Caco-2 (cell line): Measurements from ENCODE around the gene FBLN1. TPM values are rescaled to one million over a fixed set of nuclear protein-coding genes. Genes with fewer than 3 reads are reported as not detected.

ENCODE experiments used
- BruUV-seq: library from RNA; stranded (reverse); fragments of 400-500 nt; replicated peaks from 2 replicates; lab custom pipeline; 2021; lab: Mats Ljungman, UMichigan
- CTCF ChIA-PET: fragments of 300-600 bp; sonication (Branson Sonifier 250); formaldehyde crosslinking; loops from one replicate; lab custom pipeline; 2022; ENCODE audit warnings: antibody characterized with exemption; lab: Charles Lee
- POLR2A ChIA-PET: fragments of 300-600 bp; sonication (Branson Sonifier 250); formaldehyde crosslinking; loops from one replicate; lab custom pipeline; 2022; ENCODE audit warnings: antibody characterized with exemption; lab: Charles Lee
- DNase-seq, 2 experiments: peaks; one replicate each; pipeline versions ENCODE4 v3.0.0 to v3.0.0-alpha.2; 2020 to 2022
- H3K27me3 ChIP-seq: replicated peaks from 2 replicates; pipeline ENCODE4 v1.6.0; 2011; ENCODE audit warnings: low read length; ENCODE audit not compliant: control insufficient read depth, insufficient read depth
- H3K36me3 ChIP-seq: 2 replicates; pipeline ENCODE4 v1.5.1; 2011; ENCODE audit warnings: low read length; ENCODE audit not compliant: control insufficient read depth, insufficient read depth
- H3K4me1 ChIP-seq: fragments of 250-450 bp; sonication (Bioruptor Pico); 2 replicates; pipeline ENCODE4 v1.5.1; 2020; ENCODE audit warnings: mild to moderate bottlenecking
- H3K4me3 ChIP-seq: 2 replicates; pipeline ENCODE4 v1.5.1; 2011; ENCODE audit warnings: low read depth, mild to moderate bottlenecking, control low read depth, low read length
- H3K9me3 ChIP-seq: fragments of 250-450 bp; sonication (Bioruptor Pico); 2 replicates; pipeline ENCODE4 v1.5.1; 2020; ENCODE audit warnings: mild to moderate bottlenecking, moderate library complexity
- H3K27ac Mint-ChIP-seq: one replicate; pipeline ENCODE4 v1.8.0; 2022; ENCODE audit warnings: mixed read lengths; ENCODE audit not compliant: unreplicated experiment
- H3K27me3 Mint-ChIP-seq: one replicate; pipeline ENCODE4 v1.8.0; 2022; ENCODE audit warnings: mixed read lengths; ENCODE audit not compliant: insufficient read depth, unreplicated experiment
- H3K36me3 Mint-ChIP-seq: one replicate; pipeline ENCODE4 v1.8.0; 2022; ENCODE audit warnings: mild to moderate bottlenecking, mixed read lengths; ENCODE audit not compliant: insufficient read depth, unreplicated experiment
- H3K4me1 Mint-ChIP-seq: one replicate; pipeline ENCODE4 v1.8.0; 2022; ENCODE audit warnings: low read depth, mixed read lengths; ENCODE audit not compliant: unreplicated experiment
- H3K4me3 Mint-ChIP-seq: one replicate; pipeline ENCODE4 v1.8.0; 2022; ENCODE audit warnings: mild to moderate bottlenecking, moderate library complexity, mixed read lengths; ENCODE audit not compliant: unreplicated experiment
- H3K9me3 Mint-ChIP-seq: one replicate; pipeline ENCODE4 v1.8.0; 2022; ENCODE audit warnings: mixed read lengths; ENCODE audit not compliant: unreplicated experiment
- intact Hi-C: fragments of 100-400 bp; cut with micrococcal nuclease; formaldehyde crosslinking; loops from one replicate; pipeline ENCODE4 v1.10.0; 2022; ENCODE audit not compliant: unreplicated experiment
- total RNA-seq: library from RNA; stranded (reverse); gene quantifications from 2 replicates; pipeline ENCODE4 v1.2.3, GENCODE V29; 2022
- TF ChIP-seq, protein P1 (sequence below), 2 experiments: fragments of 200-600 bp in 1 of 2; IDR thresholded peaks; 1 replicate in 1 of 2; 2 replicates in 1 of 2; pipeline versions ENCODE4 v1.5.1 to v1.8.0; 2011 to 2022; ENCODE audit warnings: antibody characterized with exemption in 1 of 2, control low read depth in 1 of 2, inconsistent platforms in 1 of 2, low read depth in 1 of 2, low read length in 1 of 2, mild to moderate bottlenecking in 1 of 2, moderate library complexity in 1 of 2; ENCODE audit not compliant: insufficient read depth in 1 of 2, severe bottlenecking in 1 of 2, unreplicated experiment in 1 of 2

Gene FBLN1
- total RNA-seq, 1 experiment from 2014 or later, result 519 TPM

DNA sequence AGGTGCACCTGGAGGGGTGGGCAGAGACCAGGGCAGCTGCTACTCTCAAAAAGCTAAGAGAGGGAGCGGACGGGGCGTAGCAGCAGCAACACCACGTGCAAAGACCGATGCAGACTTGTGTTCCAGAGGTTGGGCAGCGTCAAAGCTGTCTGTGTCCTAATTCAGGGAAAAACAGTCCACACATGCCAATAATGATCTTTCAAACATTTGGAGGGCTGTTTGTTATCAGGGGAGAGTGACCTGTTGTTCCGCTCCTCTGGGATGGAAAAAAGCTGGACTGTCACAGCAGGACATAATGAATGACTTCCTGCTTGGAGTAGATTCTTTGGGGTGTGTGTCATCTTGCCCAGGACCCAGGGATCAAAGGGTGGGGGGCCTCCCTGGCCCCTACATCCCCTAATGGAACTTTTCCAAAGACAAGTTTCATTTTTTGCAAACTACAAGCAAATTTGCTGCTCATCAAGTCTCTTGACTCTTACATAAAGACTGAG is 6.2 kb upstream of the FBLN1 start:
- no peak overlapping the region for H3K4me3 ChIP-seq
- peaks cover 35% of the 10 kb centered on the region for H3K4me1 Mint-ChIP-seq
- intact Hi-C loops, result no loop called here
- no peaks in the 10 kb centered on the region for H3K27me3 Mint-ChIP-seq
- peaks cover 12% of the 10 kb centered on the region for H3K36me3 Mint-ChIP-seq
- peaks cover 7% of the 10 kb centered on the region for H3K9me3 ChIP-seq
- TF ChIP-seq, protein P1, sequence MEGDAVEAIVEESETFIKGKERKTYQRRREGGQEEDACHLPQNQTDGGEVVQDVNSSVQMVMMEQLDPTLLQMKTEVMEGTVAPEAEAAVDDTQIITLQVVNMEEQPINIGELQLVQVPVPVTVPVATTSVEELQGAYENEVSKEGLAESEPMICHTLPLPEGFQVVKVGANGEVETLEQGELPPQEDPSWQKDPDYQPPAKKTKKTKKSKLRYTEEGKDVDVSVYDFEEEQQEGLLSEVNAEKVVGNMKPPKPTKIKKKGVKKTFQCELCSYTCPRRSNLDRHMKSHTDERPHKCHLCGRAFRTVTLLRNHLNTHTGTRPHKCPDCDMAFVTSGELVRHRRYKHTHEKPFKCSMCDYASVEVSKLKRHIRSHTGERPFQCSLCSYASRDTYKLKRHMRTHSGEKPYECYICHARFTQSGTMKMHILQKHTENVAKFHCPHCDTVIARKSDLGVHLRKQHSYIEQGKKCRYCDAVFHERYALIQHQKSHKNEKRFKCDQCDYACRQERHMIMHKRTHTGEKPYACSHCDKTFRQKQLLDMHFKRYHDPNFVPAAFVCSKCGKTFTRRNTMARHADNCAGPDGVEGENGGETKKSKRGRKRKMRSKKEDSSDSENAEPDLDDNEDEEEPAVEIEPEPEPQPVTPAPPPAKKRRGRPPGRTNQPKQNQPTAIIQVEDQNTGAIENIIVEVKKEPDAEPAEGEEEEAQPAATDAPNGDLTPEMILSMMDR (IDR thresholded peaks at IDR 0.05; ENCODE audit: insufficient read depth in 1 of 2, low read depth in 1 of 2, low read length in 1 of 2, severe bottlenecking in 1 of 2, unreplicated experiment in 1 of 2), result no peak
- no TSS peak for BruUV-seq
- no peak overlapping the region for H3K4me3 Mint-ChIP-seq
- ChIA-PET POLR2A (no interaction called here), CTCF (interaction anchor here (0.6 to 0.7 kb wide), 2 partner anchors 22 to 54 kb away, joined by 3 to 6 read pairs; no protein-coding TSS in a partner anchor)
- H3K27ac Mint-ChIP-seq, result peak overlapping the region; percentile 15
- H3K27me3 ChIP-seq, result no peaks in the 10 kb centered on the region
- H3K4me1 ChIP-seq, result peaks cover 70% of the 10 kb centered on the region
- no peaks in the 10 kb centered on the region for H3K36me3 ChIP-seq
- peak; percentile 37 to 68 for DNase-seq
- H3K9me3 Mint-ChIP-seq, result peaks cover 12% of the 10 kb centered on the region

DNA sequence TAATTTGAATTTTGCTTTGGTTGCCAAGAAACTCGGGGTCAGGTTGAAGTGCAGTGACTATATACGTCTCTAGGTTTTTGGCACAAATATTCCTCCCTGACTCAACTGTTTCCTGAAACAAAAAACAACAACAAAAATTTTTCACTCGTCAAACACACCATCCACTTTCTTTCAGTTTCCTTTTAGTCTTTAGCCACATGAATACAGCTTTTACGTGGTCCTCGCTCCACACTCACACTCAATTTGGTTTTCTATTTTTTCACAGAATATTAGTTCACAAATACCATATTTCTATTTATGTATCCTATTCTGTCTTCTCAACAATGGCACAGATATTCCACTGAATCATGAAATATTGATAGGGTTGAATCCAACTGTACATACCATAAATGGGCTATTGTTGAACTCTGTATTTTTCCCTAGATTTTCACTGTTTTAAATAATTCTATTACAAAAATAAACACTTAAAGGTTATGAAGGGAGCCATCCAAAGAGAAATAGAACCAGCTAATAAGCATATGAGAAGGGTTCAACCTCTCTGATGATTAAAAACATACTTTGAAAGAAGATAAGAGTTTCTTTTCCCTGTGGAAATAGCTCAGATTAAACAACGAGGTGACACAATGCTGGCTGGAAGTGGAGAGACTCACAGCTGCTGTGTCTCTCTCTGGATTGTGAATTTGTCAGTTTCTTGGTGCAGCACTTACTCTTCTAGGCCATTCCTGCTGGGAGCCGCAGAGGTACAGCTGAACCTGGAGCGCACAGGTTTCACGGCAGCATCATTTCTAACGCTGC is 5.1 kb upstream of the FBLN1 start:
- no peak for DNase-seq
- Histone ChIP-seq H3K27me3 (no peaks in the 10 kb centered on the region), H3K36me3 (no peaks in the 10 kb centered on the region), H3K9me3 (peaks cover 7% of the 10 kb centered on the region), H3K4me1 (peaks cover 66% of the 10 kb centered on the region), H3K4me3 (no peak overlapping the region)
- ChIA-PET CTCF (interaction anchor here (0.6 kb wide), 1 partner anchor 23 kb away, joined by 3 read pairs; no protein-coding TSS in a partner anchor), POLR2A (interaction anchor here (0.6 kb wide), 1 partner anchor 108 kb away, joined by 3 read pairs; no protein-coding TSS in a partner anchor)
- Mint-ChIP-seq H3K27ac (no peak overlapping the region), H3K36me3 (peaks cover 19% of the 10 kb centered on the region), H3K4me3 (no peak overlapping the region), H3K4me1 (peaks cover 34% of the 10 kb centered on the region), H3K27me3 (no peaks in the 10 kb centered on the region), H3K9me3 (peaks cover 8% of the 10 kb centered on the region)
- TF ChIP-seq, protein P1 (IDR thresholded peaks at IDR 0.05; ENCODE audit: insufficient read depth in 1 of 2, low read depth in 1 of 2, low read length in 1 of 2, severe bottlenecking in 1 of 2, unreplicated experiment in 1 of 2), result no peak
- BruUV-seq, result no TSS peak
- intact Hi-C loops, result no loop called here

DNA sequence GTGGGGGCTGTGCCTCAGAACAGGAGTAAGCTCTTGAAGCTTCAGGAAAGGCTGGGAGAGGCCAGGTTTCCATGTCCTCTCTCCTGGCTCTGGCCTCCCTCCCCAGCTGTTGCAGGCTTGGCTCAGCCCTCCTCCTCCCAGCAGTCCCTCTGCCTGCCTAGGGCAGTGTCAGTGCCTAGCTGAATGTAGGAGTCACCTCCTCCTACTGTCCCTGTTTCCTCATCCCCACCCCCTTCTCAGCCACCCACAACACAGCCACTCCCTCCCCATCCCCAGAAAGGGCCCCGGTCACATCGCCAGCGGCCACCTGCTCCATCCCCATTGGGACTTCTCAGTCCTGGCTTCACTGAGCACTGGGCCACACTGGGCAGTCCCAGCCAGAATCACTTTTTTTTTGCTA is 2.9 kb upstream of the FBLN1 start:
- H3K9me3 Mint-ChIP-seq, result no peaks in the 10 kb centered on the region
- Histone ChIP-seq H3K36me3 (no peaks in the 10 kb centered on the region), H3K9me3 (peaks cover 2% of the 10 kb centered on the region), H3K4me3 (no peak overlapping the region), H3K4me1 (peaks cover 60% of the 10 kb centered on the region), H3K27me3 (no peaks in the 10 kb centered on the region)
- H3K4me1 Mint-ChIP-seq, result peaks cover 21% of the 10 kb centered on the region
- peak overlapping the region; percentile 68 for H3K27ac Mint-ChIP-seq
- CTCF ChIA-PET, result no interaction called here
- no peak overlapping the region for H3K4me3 Mint-ChIP-seq
- H3K36me3 Mint-ChIP-seq, result peaks cover 27% of the 10 kb centered on the region
- TF ChIP-seq, protein P1 (IDR thresholded peaks at IDR 0.05; ENCODE audit: insufficient read depth in 1 of 2, low read depth in 1 of 2, low read length in 1 of 2, severe bottlenecking in 1 of 2, unreplicated experiment in 1 of 2), result no peak
- DNase-seq, result peak in 1 of 2 experiments; percentile 63
- no peaks in the 10 kb centered on the region for H3K27me3 Mint-ChIP-seq
- POLR2A ChIA-PET, result no interaction called here
- no TSS peak for BruUV-seq
- intact Hi-C loops, result no loop called here
